IMR-90 (cell line): ENCODE measurements around the gene KLK12.

Source experiments
- BHLHE40 ChIP-seq: fragments of 150-350 bp; IDR thresholded peaks from 2 replicates; pipeline ENCODE4 v1.6.1; 2016; ENCODE audit warnings: mild to moderate bottlenecking, low read depth, low read length
- CHD1 ChIP-seq: IDR thresholded peaks from 2 replicates; pipeline ENCODE4 v1.6.1; 2012; ENCODE audit warnings: low read depth, low read length, improper control_type of control experiment
- CTCF ChIP-seq: conservative IDR thresholded peaks from 2 replicates; pipeline ENCODE4 v1.5.1; 2012; ENCODE audit warnings: mild to moderate bottlenecking, low read depth, low read length, improper control_type of control experiment
- ELK1 ChIP-seq: fragments of 150-350 bp; IDR thresholded peaks from 2 replicates; pipeline ENCODE4 v1.6.1; 2016; ENCODE audit warnings: low read depth, mild to moderate bottlenecking, low read length, moderate library complexity, borderline replicate concordance
- FOS ChIP-seq: fragments of 150-350 bp; IDR thresholded peaks from 2 replicates; pipeline ENCODE4 v1.6.1; 2016; ENCODE audit warnings: low read depth, low read length
- MAZ ChIP-seq: IDR thresholded peaks from 2 replicates; pipeline ENCODE4 v1.6.1; 2012; ENCODE audit warnings: low read depth, mild to moderate bottlenecking, low read length, improper control_type of control experiment, moderate library complexity, borderline replicate concordance
- MXI1 ChIP-seq: IDR thresholded peaks from 2 replicates; pipeline ENCODE4 v1.6.1; 2012; ENCODE audit warnings: low read depth, mild to moderate bottlenecking, low read length, moderate library complexity, borderline replicate concordance
- NFE2L2 ChIP-seq: fragments of 150-350 bp; IDR thresholded peaks from 2 replicates; pipeline ENCODE4 v1.6.1; 2016; ENCODE audit warnings: low read depth, mild to moderate bottlenecking, low read length
- POLR2A ChIP-seq: IDR thresholded peaks from 2 replicates; pipeline ENCODE4 v1.6.1; 2012; ENCODE audit warnings: mild to moderate bottlenecking, low read depth, low read length
- RAD21 ChIP-seq: IDR thresholded peaks from 2 replicates; pipeline ENCODE4 v1.6.1; 2012; ENCODE audit warnings: low read length, improper control_type of control experiment
- RFX5 ChIP-seq: IDR thresholded peaks from 2 replicates; pipeline ENCODE4 v1.8.0; 2012; ENCODE audit warnings: low read depth, mild to moderate bottlenecking, low read length, moderate library complexity
- SMC3 ChIP-seq: fragments of 150-350 bp; IDR thresholded peaks from 2 replicates; pipeline ENCODE4 v1.6.1; 2016; ENCODE audit warnings: low read depth, mild to moderate bottlenecking, antibody characterized with exemption, low read length, moderate library complexity
- TF ChIP-seq, protein P1 (sequence below): fragments of 150-350 bp; IDR thresholded peaks from 2 replicates; pipeline ENCODE4 v1.6.1; 2017; ENCODE audit warnings: mild to moderate bottlenecking, antibody characterized with exemption, low read length, low read depth

DNA sequence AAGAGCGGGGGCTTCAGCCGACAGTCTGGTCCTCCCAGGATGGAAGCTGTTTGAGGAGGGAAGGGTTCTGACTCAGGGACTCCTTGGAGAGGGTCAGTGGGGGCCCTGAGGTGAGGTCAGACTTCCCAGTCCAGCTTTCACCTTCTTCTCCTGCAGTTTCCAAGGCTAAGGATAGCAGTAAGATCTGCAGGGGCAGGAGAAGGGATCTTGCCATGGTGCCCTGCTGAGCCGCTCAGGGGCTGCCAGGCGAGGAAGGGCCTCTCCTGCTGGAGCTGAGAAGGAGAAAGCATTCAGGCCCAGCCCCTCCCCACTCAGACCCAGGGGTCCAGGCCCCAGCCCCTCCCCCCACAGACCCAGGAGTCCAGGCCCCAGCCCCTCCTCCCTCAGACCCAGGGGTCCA, 52.6 kb downstream of the KLK12 start:
- TF ChIP-seq CTCF (no peak), MXI1 (no peak), RAD21 (no peak), MAZ (no peak), POLR2A (no peak), NFE2L2 (no peak), RFX5 (no peak), FOS (no peak), ELK1 (no peak), SMC3 (no peak), BHLHE40 (no peak), CHD1 (no peak)
- TF ChIP-seq, protein P1, sequence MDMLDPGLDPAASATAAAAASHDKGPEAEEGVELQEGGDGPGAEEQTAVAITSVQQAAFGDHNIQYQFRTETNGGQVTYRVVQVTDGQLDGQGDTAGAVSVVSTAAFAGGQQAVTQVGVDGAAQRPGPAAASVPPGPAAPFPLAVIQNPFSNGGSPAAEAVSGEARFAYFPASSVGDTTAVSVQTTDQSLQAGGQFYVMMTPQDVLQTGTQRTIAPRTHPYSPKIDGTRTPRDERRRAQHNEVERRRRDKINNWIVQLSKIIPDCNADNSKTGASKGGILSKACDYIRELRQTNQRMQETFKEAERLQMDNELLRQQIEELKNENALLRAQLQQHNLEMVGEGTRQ: no peak
